Ovary (tissue), 3 donors: ENCODE data around the gene COMP.

Experiments
- CTCF ChIP-seq, 3 donors: fragments of 450-650 bp in 2 of 3; fragments of 200-600 bp in 1 of 3; IDR thresholded peaks; one replicate each; pipeline versions ENCODE4 v1.5.1 to v1.8.0; 2016 to 2022; ENCODE audit warnings: antibody characterized with exemption in 3 of 3, mild to moderate bottlenecking in 1 of 3
- EP300 ChIP-seq: sonication (generic); formaldehyde crosslinking; IDR thresholded peaks from one replicate; pipeline ENCODE4 v1.6.1; 2017; ENCODE audit warnings: antibody characterized with exemption
- POLR2A ChIP-seq: fragments of 450-650 bp; IDR thresholded peaks from one replicate; pipeline ENCODE4 v1.6.1; 2017; ENCODE audit warnings: antibody characterized with exemption, mild to moderate bottlenecking, moderate library complexity
- donor health status: DM: no; HTN: no; CAD: no.

GRCh38 chr19:18792661-18793060 is 1.6 kb upstream of the COMP start:
- no peak for TF ChIP-seq CTCF (IDR thresholded peaks at IDR 0.05)
- no peak for TF ChIP-seq POLR2A
- no peak for TF ChIP-seq EP300
